ENCODE results near the gene CATSPER4.
A peak's percentile ranks its signal among the peaks of the same experiment; 100 is the strongest.

The CATSPER4 gene

DNA sequence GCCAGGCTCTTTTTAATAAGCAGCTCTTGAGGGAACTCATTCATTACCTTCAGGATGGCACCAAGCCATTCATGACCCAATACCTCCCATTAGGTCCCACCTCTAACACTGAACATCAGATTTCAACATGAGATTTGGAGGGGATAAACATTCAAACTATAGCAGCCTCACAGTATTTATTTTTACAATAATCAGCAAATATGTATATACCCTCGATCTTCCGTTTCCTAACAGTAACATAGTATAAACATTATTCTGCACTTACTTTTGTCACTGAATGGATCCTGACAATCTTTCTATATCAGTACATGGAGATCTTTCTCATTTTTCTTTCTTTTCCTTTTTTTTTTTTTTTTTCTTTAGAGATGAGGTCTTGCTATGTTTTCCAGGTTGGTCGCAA is 5.4 kb downstream of the CATSPER4 start:
- no peak for DNase-seq

DNA sequence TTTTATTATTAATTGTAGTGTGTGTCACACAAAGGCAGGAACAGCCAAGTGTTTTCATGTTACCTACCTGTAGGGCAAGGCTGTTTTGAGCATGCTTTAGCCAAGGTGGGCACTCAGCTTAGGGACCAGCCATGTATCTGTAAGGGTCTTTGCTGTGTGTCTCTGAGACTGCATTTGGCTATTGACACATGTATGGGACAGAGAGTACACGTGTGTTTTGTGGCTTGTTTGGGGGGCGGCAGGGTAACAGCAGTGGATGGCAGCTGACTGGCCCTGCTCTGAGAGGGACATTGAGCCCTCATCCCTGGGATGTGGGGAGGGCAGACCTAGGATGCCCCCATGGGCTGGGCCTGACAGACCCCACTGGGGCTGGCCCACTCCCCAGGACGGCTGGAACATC is 6.9 kb downstream of the CATSPER4 start:
- DNase-seq: no peak

- DNase-seq: no peak
Measured at GRCh38 chr1:26197813-26198212, 7.4 kb downstream of the CATSPER4 start.

DNA sequence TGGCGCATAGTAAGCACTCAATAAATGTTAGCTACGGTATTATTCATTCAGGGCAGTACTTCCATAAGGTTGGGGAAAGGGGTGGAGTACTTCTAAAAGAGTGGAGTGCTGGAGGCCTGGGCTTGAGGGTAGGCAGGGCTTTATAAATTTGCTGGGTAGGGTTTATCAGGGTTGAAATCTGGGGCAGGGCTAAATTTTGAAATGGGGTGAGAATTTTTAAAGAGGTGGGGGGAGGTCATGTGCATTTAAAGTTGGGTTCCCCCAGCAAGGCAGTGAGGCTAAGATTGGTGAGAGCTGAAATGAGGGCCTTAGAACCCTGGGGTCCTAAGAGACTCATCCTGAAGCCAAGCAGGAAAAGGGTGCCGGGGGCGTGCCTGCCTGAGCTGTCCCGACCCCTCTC is 10.0 kb downstream of the CATSPER4 start:
- DNase-seq: no peak

GRCh38 chr1:26203642-26204318 is 13.4 kb downstream of the CATSPER4 start:
- DNase-seq: peak in 1 of 2 donors; percentile 12

- DNase-seq: no peak
Measured at GRCh38 chr1:26210147-26210870, 19.9 kb downstream of the CATSPER4 start.

- no peak for DNase-seq
Measured at GRCh38 chr1:26212726-26213125, 22.3 kb downstream of the CATSPER4 start.

DNA sequence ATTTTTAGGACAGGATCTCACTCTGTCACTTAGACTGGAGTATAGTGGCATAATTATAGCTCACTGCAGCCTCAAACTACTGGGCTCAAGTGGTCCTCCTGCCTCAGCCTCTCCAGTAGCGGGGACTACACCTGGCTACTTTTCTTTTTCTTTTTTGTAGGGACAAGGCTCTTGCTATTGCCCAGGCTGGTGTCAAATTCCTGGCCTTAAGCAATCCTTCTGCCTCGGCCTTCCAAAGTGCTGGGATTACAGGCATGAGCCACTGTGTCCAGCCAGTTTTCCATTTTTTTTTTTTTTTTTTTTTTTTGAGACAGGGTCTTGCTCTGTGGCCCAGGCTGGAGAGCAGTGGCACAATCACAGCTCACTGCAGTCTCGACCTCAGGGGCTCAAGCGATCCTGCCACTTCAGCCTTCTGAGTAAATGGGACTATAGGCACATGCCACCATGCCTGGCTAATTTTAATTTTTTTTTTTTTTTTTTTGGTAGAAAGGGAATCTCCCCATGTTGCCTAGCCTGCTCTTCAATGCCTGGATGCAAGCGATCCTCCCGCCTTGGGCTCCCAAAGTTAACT is 23.0 kb downstream of the CATSPER4 start:
- DNase-seq: no peak

DNA sequence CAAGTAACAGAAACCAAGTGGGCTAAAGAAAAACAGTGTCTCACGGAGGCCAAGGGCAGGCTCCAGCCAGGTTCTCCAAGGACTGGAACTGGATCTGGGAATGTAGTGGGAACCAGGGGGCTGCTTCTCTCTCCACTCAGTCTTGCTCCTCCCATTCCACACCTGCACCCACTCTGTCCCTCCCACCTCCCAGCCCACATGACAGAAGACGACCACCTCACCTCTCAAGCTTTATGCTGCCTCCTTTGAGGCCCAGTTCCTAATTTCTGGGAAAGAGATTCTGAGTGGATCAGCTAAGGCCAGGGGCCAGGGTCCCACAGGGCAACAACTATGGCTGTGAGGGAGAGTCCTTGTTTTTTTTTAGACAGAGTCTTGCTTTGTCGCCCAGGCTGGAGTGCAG is 24.8 kb downstream of the CATSPER4 start:
- no peak for DNase-seq

DNA sequence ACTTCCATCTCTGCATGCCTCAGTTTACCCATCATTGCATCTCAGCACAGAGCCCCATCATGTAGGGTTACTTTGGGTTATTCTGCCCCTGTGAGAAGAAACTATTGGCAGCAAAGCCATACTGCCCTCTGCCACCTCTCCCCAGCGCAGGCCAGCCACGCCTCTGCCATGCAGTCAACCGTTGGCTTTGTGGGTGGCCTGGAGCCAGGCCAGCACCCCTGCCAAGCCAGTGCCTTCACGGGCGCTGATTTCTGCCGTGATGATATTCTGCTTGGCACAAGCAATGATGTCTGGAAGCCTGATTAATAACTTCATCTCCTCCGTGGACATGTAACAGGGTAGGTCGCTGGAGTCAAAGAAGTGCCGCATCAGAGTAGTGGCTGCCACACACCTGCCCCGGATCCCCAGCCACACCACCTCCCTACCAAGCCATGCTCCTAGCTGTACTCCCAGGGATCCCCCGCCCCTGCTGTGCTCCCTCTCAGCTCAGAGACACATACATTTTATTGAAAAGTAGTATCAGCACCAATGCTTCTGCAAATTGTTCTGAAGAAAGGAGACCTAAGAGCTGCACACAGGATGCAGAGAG is 28.6 kb downstream of the CATSPER4 start:
- no peak for DNase-seq

DNA sequence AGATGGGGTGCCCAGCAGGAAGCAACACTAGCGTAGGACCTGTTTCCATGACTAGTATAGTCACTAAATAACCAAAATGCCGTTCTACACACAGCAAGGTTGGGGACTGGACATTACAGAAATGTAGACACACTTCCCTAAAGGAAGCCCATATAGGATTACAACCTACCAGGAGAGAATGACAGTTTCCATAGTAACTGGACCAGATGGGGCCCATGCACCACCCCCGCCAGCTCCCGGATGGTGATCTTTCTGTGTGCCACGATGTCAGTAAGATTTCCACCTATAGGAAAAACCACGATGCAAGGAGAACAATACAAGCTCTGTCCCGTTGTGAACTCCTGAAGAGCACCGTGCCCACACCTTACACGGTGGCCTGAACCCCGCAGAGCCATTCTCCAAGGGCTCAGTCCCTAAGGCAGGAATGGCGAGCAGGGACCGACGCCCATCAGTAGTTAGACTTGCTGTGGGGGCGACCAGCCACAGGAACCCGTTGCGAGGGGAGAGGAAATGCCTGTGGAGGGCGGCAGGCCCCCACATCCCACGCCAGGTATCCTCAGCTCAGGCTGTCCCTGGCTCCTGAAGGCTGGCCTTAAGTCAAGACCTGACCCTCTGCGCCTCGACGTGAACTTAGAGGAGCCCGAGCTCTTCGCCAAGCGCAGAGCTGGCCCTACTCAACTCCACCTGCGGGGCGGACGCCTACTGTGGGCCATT is 30.0 kb downstream of the CATSPER4 start:
- no peak for DNase-seq

- DNase-seq: no peak
Measured at GRCh38 chr1:26221094-26221493, 30.7 kb downstream of the CATSPER4 start.

DNA sequence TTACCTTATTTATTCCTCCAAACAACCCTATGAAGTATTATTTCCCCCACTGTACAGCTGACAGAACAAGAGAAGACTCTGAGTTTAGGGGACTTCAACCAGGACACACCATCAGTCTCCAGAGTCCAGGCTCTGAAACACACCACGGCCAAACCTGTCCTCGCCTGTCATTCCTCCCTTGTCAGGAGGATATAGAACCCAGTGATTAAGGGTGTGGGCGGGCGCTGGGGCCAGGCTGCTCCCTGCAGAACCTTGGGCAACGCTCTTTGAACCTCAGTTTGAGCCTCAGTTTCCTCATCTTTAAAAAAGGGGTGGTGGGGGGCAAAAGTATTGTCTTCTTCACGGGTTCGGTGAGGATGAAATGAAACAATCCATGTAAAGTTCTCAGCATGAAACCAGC is 34.2 kb downstream of the CATSPER4 start:
- DNase-seq: no peak

DNA sequence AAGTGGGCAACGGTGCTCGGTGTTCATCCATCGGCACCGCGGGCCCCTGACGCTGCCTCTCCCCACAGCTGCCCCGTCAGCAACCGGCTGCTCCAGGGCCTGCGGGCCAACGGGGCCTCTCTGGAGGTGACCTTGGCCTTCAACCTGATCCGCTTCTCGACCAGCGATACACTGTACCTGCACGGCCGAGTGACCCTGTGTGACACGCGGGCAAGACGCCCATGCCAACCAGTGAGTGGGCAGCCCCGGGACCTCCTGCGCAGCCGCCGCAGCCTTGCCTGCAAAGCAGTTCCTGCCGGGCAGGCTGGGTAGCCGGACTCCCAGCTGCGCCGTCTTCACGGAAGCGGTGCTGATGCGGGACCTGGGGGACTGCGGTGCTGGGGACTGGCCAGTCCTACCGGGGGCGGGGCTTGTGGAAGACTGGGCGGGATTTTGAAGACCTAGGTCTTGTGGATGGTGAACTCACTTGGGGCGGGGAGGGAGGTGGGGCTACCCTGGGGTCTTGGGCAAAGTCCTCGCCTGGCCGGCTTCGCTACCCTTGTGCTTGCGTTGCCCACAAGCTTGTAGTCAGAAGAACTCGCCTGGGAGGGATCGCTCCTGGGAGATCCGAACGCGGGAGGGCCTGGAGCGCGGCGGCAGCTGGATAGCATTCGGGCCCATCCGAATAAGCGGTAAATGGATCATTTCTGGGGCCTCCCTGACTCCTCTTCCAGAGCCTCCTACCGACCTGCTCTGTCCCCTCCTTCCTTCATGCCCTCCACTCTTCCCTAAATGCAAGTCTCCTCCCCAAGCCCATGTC is 34.8 kb downstream of the CATSPER4 start:
- DNase-seq: peak in 1 of 2 donors; percentile 37

GRCh38 chr1:26230682-26231081 is 40.3 kb downstream of the CATSPER4 start:
- DNase-seq: peak; percentile 74 to 83

DNA sequence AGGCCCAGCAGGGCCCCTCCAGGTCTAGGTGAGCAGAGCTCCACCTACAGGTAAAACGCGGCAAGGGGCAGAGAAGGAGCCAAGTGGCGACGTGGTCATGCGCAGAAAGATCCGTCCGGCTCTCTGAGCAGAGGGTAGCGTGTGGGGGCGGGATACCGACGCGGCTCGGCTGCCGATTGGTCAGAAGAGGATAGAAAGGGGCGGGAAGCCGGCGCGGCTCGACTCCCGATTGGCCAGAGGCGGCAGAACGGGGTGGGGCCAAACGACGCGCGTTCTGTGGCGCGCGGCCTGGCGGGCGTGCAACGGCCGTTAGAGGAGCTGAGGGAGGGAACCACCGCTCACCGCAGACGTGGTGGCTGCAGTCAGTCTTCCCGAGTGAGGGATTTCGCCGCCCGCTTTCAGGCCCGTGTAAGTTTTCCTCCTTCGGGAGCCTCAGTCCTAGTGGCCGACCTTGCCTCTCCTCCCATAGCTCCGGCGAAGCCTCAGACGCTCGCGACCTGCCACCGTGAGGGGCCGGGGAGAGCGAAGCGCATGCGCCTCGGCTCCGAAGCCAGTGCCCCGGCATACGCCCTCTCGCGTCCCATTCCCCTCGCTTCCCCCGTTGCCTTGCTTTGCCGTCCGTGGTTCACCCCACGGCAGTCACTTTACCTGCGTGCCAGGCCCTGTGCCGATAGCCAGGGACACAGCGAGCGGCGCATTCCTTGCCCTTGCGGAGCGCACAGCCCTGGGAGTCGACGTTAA is 43.7 kb downstream of the CATSPER4 start, which contains the start of gene CEP85:
TSS of gene CEP85 (plus strand) at position 298 of the 741 bp plus-strand sequence. CDS start 5,584 bp downstream, outside the sequence.
- peak; percentile 98 to 99 for DNase-seq

- peak in 1 of 2 donors; percentile 11 for DNase-seq
Measured at GRCh38 chr1:26234644-26235370, 44.4 kb downstream of the CATSPER4 start.

- peak in 1 of 2 donors; percentile 11 for DNase-seq
Measured at GRCh38 chr1:26237230-26237966, 47.0 kb downstream of the CATSPER4 start.

DNA sequence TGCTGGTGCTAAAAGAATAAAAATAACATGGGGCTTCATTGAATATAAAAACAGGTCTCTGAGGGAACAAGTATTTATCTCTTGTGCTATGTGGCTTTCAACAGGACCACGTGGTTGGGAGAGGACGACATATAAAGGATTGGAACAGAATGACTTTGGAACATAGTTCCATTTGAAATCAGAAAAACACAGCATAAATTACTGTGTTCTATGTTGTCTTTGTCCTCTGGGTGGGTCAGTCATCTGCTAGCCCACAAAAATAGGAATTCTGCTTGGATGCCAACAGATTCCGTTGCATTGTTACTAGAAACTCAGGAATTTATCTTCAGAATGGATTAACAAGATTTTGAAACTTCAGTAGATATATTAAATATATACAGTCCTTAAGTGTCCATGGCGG is 49.5 kb downstream of the CATSPER4 start:
- DNase-seq: no peak

Data from inflammatory macrophage (primary cell).